HL-60/S4 treated with phorbol 12-myristate 13-acetate at 8.2 ng/mL for 4 days and 3 days (cell line): ENCODE results near the gene SCP2D1.
"Not testable (repeated sequence)": the region's sequence is repeated elsewhere in the genome, so short reads cannot be mapped to it uniquely, and the experiment has no call there.

Experiments
- in situ Hi-C: fragments of 300-500 bp; cut with MboI; formaldehyde crosslinking; loops from 2 replicates; pipeline ENCODE4 v1.15.0; 2022; ENCODE audit warnings: low sequenced_read_pairs

The SCP2D1 gene

GRCh38 chr20:18813483-18813882 lies at the start of gene SCP2D1:
TSS of gene SCP2D1 (plus strand) at chr20:18813783. CDS start at chr20:18813816, 33 bp downstream.
- in situ Hi-C loops: no loop called here

GRCh38 chr20:18767676-18768075 lies 45.9 kb upstream of the SCP2D1 start:
- in situ Hi-C loops: no loop called here

DNA sequence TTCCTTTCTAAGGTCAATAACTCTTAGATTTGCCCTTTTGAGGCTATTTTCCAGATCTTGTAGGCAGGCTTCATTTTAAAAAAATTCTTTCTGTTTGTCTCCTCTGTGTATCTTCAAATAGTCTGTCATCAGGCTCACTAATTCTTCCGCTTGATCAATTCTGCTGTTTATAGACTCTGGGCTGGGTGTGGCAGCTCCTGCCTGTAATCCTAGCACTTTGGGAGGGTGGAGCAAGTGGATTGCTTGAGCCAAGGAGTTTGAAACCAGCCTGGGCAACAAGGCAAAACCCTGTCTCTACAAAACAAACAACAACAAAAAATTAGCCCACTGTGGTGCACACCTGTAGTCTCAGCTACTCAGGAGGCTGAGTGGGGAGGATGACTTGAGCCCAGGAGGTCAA lies 40.0 kb upstream of the SCP2D1 start:
- in situ Hi-C loops: no loop called here

DNA sequence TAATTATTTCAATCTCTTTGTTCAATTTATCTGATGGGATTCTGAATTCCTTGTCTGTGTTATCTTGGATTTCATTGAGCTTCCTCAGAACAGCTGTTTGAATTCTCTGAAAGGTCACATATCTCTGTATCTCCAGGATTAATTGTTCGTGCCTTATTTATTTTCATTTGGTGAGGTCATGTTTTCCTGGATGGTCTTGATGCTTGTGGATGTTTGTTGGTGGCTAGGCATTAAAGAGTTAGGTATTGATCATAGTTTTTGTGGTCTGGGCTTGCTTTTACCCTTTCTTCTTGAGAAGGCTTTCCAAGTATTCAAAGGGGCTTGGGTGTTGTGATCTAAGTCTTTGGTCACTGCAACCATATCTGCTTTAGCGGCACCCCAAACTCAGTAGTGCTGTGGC lies 39.4 kb upstream of the SCP2D1 start:
- in situ Hi-C loops: no loop called here

DNA sequence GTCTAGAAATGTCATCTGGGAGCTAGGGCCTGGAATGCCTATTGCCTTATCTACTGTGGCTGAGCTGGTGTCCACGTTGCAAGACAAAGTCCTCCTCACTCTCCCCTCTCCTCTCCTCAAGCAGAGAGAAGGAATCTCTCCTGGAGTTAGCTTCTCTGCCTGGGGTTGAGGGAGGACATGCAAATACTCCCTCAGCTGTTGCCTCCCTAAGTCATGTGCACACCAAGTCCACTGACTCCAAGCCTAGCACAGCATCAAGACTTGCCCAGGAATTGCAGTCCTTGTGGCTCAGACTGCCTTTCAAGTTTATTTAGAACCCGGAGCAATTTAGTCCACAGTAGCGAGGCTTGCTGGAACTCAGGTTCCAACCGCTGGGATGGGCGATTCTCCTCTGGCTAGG lies 38.0 kb upstream of the SCP2D1 start:
- in situ Hi-C loops: no loop called here

- in situ Hi-C loops: no loop called here
Observed at GRCh38 chr20:18778690-18779392, 34.7 kb upstream of the SCP2D1 start.

- in situ Hi-C loops: no loop called here
Observed at GRCh38 chr20:18780385-18781130, 33.0 kb upstream of the SCP2D1 start.

DNA sequence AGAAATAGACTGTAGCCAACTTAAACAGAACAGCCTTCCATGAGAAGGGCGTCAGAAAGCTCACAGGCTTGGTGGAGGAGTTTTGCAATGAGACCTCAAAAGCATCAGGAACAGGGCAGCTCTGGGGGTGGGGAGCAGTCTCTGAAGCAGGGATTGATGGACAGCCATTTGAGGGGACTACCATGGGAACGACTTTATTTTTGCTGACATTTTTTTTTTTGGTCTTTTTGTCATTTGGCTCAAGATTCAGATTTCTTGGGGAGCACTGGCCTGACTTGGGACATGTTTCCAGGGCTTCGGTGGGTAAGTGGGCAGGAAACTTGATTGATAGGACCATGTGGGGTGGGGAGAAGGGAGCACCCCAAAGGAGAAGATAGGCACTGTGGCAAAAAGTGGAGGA lies 32.1 kb upstream of the SCP2D1 start:
- in situ Hi-C loops: no loop called here

GRCh38 chr20:18783385-18783959 lies 30.1 kb upstream of the SCP2D1 start:
- in situ Hi-C loops: no loop called here

GRCh38 chr20:18787046-18787445 lies 26.5 kb upstream of the SCP2D1 start:
- in situ Hi-C loops: not testable (repeated sequence)

GRCh38 chr20:18788021-18788420 lies 25.6 kb upstream of the SCP2D1 start:
- in situ Hi-C loops: no loop called here

DNA sequence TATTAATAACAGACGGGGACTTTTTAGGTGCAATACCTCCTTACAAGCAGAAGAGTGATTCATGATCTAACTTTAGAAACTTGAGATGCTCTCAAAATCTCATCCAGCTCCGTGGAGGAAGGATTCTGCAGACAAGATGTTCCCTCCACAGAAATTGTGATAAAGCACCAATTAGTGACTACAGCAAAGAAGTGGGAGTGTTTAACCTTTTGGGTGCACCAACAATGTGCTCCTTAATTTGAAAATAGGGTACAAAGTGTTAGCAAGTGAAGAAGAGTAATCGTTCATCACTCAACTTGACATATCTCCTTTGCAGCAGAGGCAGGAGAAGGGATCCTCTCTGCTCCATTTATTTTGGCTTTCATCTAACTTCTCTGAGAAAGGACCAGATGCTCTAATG lies 22.8 kb upstream of the SCP2D1 start:
- in situ Hi-C loops: no loop called here

DNA sequence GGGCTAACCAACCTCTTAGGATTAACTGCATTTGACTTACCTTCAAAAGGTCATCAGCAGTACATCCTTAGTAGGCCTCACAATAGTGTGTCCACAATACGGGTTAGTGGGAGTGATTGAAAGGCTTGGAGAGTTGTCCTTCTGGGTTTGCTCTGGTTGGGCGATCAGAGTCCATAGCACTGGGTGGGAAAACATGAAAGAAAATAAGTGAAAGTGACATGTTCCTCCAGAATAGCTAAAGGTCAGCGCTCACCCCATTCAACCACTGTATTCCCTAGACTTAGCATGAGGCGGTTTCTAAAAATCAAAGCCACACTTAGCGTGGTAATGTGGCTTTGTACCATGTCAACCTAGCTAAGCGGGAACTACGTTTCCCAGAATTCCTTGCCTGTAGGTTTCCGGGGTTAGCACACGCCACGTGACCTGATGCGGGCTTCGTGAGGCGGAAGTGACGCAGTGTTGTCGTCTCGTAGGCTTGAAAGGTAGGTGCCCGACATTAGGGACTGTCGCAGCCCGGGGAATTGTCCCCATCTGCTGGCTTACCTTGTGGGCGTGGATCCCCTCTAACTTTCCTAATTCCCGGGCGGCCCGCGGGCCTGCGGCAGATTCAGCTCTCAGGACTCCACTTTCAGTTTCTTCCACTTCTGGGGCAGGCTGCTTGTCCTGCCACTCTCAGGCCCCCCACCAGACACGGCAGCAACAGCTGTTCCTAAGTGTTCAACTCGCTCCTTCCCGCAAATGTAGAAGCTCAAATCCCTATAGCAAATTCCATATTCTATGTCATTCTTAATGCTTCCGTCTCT lies 19.8 kb upstream of the SCP2D1 start:
- in situ Hi-C loops: no loop called here

- in situ Hi-C loops: no loop called here
Observed at GRCh38 chr20:18794428-18794787, 19.2 kb upstream of the SCP2D1 start.

DNA sequence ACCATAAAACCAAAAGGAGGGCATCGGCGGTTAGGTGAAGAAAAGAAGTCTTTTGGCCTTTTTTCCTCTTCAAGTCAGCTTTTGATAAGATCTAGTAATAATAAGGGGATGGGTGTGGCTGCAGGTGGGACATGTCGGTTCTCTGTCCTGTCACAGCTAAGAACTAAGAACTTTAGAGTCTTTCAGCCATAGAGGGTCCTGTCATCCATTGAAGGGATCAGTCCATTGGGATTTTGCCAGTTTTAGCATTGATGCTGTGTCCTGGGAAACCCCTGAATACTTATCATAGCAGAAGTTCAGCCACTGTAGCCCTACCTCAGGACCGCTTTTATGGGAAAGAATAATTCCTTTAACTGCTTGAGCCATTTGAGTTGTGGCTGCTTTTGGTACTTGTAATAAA lies 18.2 kb upstream of the SCP2D1 start:
- in situ Hi-C loops: no loop called here

DNA sequence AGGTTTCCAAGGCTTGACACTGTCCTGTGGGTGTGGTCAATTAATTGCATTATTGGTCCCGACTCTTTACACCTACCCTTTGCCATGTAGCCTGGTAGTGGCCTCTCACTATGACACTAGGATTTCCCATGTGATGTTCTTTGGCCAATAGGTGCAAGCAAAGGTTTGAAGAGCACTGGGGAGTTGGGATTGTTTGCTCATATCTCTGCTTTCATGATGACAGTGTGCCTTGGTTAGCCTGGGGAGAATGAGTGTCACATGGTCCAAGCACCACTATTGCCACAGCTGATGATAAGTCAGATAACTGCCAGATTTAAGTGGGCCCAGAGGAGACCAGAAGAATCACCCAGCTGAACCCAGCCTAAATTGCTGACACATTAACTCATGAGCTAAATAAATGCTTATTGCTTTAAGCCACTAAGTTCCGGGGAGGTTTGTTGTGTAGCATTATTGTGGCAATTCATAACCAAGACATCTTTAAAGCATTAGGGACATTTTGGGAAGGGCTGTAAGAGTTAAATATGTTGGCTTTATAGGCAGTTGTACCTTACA lies 17.2 kb upstream of the SCP2D1 start:
- in situ Hi-C loops: no loop called here

GRCh38 chr20:18801516-18801915 lies 12.1 kb upstream of the SCP2D1 start:
- in situ Hi-C loops: no loop called here

DNA sequence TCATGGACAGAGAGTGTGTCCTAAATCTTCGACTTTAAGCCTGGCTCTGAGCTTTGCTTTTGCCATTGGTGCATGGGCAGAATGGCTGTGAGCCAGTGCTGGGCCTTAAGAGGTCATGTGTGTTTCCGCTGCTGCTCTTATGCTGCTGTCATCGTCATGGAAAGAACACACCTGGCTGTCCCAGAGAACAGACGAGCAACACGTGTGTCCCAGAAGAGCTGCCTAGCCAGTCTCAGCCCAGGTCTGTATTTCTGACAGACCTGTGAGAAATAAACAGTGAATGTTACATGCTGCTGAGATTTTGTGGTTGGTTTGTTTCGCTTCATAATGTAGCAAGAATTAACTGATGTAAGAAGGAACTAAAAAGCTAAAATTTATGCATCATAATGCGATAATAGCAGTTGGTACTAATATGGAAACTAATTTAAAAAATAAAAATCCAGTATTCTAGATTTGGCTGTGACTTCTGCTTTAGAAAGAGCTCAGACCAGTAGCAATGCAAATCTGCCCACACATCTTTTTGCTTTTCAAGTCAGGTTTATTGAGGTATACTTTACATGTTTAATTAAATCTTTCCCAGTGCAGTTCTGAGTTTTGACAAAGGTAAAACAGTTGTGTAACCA lies 11.5 kb upstream of the SCP2D1 start:
- in situ Hi-C loops: no loop called here

GRCh38 chr20:18805881-18806280 lies 7.7 kb upstream of the SCP2D1 start:
- in situ Hi-C loops: no loop called here

DNA sequence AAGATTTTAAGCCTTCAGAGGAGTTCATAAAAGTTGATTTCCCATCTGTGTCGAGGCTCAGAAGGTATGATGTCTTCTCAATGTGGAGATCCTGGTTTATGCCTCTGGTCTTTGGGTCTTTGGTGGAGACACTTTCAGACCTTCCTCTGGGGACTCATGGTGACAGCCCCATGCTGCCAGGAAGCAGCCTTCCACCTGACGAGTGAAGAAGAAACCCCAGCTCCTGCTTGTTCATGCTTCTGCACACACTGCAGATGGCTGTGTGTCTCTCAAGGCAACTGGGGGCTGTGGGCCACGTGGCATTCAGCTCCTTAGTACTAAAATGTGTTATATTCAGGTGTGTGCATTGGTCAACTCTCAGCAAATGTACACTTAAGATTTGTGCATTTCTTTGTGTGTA lies 4.9 kb upstream of the SCP2D1 start:
- in situ Hi-C loops: no loop called here

GRCh38 chr20:18811186-18811585 lies 2.4 kb upstream of the SCP2D1 start:
- in situ Hi-C loops: no loop called here
